ENCODE results near the gene C3.

- no peak; the same call in 1 of the 2 replicates for TF ChIP-seq MAX (IDR thresholded peaks at IDR 0.05)
- TF ChIP-seq CTCF (IDR thresholded peaks at IDR 0.05), result peak; percentile 74
- no peak for TF ChIP-seq NPAS2 (CRISPR knock-in tag; IDR thresholded peaks at IDR 0.05; ENCODE audit: borderline replicate concordance)
- TF ChIP-seq POLR2A (IDR thresholded peaks at IDR 0.05; ENCODE audit: low read length), result no peak
- no peak for TF ChIP-seq USF2 (IDR thresholded peaks at IDR 0.05)
- TF ChIP-seq REST (IDR thresholded peaks at IDR 0.05), result no peak
- peak; percentile 34 to 81; a peak in 3 of 4 replicates for TF ChIP-seq CEBPB (IDR thresholded peaks at IDR 0.05)
- TF ChIP-seq JUN (IDR thresholded peaks at IDR 0.05), result no peak
- no peak for TF ChIP-seq HOXA7 (CRISPR knock-in tag; IDR thresholded peaks at IDR 0.05)
Observed at GRCh38 chr19:6737873-6738786, 17.7 kb upstream of the C3 start.
